K562 (cell line): ENCODE data around the gene WTIP. TPM values are rescaled to one million over a fixed set of nuclear protein-coding genes. Genes with fewer than 3 reads are reported as not detected.

Experiments used
- ASH1L ChIP-seq: fragments of 450-650 bp; IDR thresholded peaks from 2 replicates; pipeline ENCODE4 v1.6.1; 2018; ENCODE audit warnings: borderline replicate concordance, mild to moderate bottlenecking, low read depth; ENCODE audit not compliant: partially characterized antibody
- CREB1 ChIP-seq, 2 experiments: sonication (generic) in 1 of 2; formaldehyde crosslinking in 1 of 2; IDR thresholded peaks; 2 replicates each; pipeline versions ENCODE4 v1.6.1 to v1.8.0; 2012 to 2022; ENCODE audit warnings: inconsistent platforms in 1 of 2, mild to moderate bottlenecking in 1 of 2, missing genetic modification reagents in 1 of 2, moderate library complexity in 1 of 2
- IFI16 ChIP-seq: fragments of 250-450 bp; sonication (Bioruptor Pico); IDR thresholded peaks from 2 replicates; pipeline ENCODE4 v2.1.2; 2022; ENCODE audit warnings: mild to moderate bottlenecking, inconsistent platforms
- MAFG ChIP-seq: fragments of 450-650 bp; conservative IDR thresholded peaks from 2 replicates; pipeline ENCODE4 v1.6.1; 2016; ENCODE audit warnings: missing genetic modification characterization, missing compliant biosample characterization
- MYC ChIP-seq, 2 experiments: fragments of 250-450 bp in 1 of 2; sonication (Bioruptor Pico) in 1 of 2; IDR thresholded peaks; 2 replicates each; pipeline versions ENCODE4 v1.5.1 to v1.6.1; 2012 to 2021; ENCODE audit warnings: low read depth in 2 of 2, borderline replicate concordance in 1 of 2, improper control_type of control experiment in 1 of 2, low read length in 1 of 2, mild to moderate bottlenecking in 1 of 2, moderate library complexity in 1 of 2
- NUFIP1 ChIP-seq: fragments of 450-650 bp; IDR thresholded peaks from 2 replicates; pipeline ENCODE4 v1.6.1; 2018; ENCODE audit not compliant: partially characterized antibody
- POLR2AphosphoS2 ChIP-seq: IDR thresholded peaks from 2 replicates; pipeline ENCODE4 v1.6.1; 2012; ENCODE audit warnings: low read length, improper control_type of control experiment
- PURB ChIP-seq: sonication (generic); formaldehyde crosslinking; IDR thresholded peaks from 2 replicates; pipeline ENCODE4 v1.9.0; 2021; ENCODE audit warnings: low read depth, mild to moderate bottlenecking, missing genetic modification reagents
- TAF1 ChIP-seq: IDR thresholded peaks from 2 replicates; pipeline ENCODE4 v1.6.1; 2011; ENCODE audit warnings: mild to moderate bottlenecking, low read length, moderate library complexity; ENCODE audit not compliant: insufficient read depth, control insufficient read depth, severe bottlenecking; ENCODE audit errors: extremely low read depth
- TBP ChIP-seq: optimal IDR thresholded peaks from 2 replicates; pipeline ENCODE3; 2011; ENCODE audit warnings: low read depth, low read length, improper control_type of control experiment
- ZNF282 ChIP-seq: sonication (generic); formaldehyde crosslinking; IDR thresholded peaks from 2 replicates; pipeline ENCODE4 v1.8.1; 2023; ENCODE audit warnings: missing genetic modification reagents
- ZNF584 ChIP-seq: fragments of 200-800 bp; sonication (Bioruptor generic); IDR thresholded peaks from 2 replicates; pipeline ENCODE4 v1.6.1; 2016; ENCODE audit warnings: low read depth, mild to moderate bottlenecking, missing genetic modification characterization, missing compliant biosample characterization
- polyA plus RNA-seq, 8 experiments: library from polyadenylated mRNA; depleted of rRNA in 4 of 8; stranded (reverse) in 5 of 8; unstranded in 3 of 8; fragments of >200 nt; fragmentation: Nextera tagmentation in 2 of 8; fragmentation: Illumina TruSeq in 1 of 8; extraction: Ambion mirVana in 2 of 8; extraction: Trizol in 1 of 8; gene quantifications; 2 replicates each; pipeline versions ENCODE4 v1.2.1 to v1.2.3, GENCODE V29; 2011 to 2014; ENCODE audit warnings: inconsistent platforms in 1 of 8, missing spikeins in 1 of 8
- total RNA-seq, 7 experiments: library from RNA; depleted of rRNA in 6 of 7; stranded (reverse); fragments of >200 nt in 6 of 7; fragmentation: Illumina TruSeq in 2 of 7; extraction: Trizol in 2 of 7; gene quantifications; 2 replicates each; pipeline versions ENCODE4 v1.2.1 to v1.2.3, GENCODE V29; 2011 to 2021; ENCODE audit warnings: low replicate concordance in 1 of 7
- TF ChIP-seq, protein P1 (sequence below): fragments of 150-350 bp; IDR thresholded peaks from 2 replicates; pipeline ENCODE4 v1.6.1; 2014; ENCODE audit warnings: low read depth, mild to moderate bottlenecking, low read length, borderline replicate concordance
- TF ChIP-seq, protein P2 (sequence below): fragments of 250-450 bp; sonication (Bioruptor Pico); IDR thresholded peaks from 2 replicates; pipeline ENCODE4 v1.6.1; 2021; ENCODE audit warnings: mild to moderate bottlenecking
- TF ChIP-seq, protein P3 (sequence below): fragments of 450-650 bp; conservative IDR thresholded peaks from 2 replicates; pipeline ENCODE4 v1.6.1; 2016; ENCODE audit warnings: missing genetic modification characterization, low read depth, mild to moderate bottlenecking, missing compliant biosample characterization, moderate library complexity
- TF ChIP-seq, protein P4 (sequence below): fragments of 450-650 bp; formaldehyde crosslinking; IDR thresholded peaks from 2 replicates; pipeline ENCODE4 v1.4.0; 2020; ENCODE audit warnings: mild to moderate bottlenecking, mixed read lengths
- TF ChIP-seq, protein P5 (sequence below): fragments of 450-650 bp; formaldehyde crosslinking; IDR thresholded peaks from 2 replicates; pipeline ENCODE4 v1.4.0; 2020; ENCODE audit warnings: mild to moderate bottlenecking, moderate library complexity

Gene WTIP
- total and polyA plus RNA-seq, 9 of the 15 experiments (the other 6 are each of a cell fraction or from before 2014, with no cell fraction given) = under 0.01 to 0.54 (median 0.27) TPM; not detected in 1

DNA sequence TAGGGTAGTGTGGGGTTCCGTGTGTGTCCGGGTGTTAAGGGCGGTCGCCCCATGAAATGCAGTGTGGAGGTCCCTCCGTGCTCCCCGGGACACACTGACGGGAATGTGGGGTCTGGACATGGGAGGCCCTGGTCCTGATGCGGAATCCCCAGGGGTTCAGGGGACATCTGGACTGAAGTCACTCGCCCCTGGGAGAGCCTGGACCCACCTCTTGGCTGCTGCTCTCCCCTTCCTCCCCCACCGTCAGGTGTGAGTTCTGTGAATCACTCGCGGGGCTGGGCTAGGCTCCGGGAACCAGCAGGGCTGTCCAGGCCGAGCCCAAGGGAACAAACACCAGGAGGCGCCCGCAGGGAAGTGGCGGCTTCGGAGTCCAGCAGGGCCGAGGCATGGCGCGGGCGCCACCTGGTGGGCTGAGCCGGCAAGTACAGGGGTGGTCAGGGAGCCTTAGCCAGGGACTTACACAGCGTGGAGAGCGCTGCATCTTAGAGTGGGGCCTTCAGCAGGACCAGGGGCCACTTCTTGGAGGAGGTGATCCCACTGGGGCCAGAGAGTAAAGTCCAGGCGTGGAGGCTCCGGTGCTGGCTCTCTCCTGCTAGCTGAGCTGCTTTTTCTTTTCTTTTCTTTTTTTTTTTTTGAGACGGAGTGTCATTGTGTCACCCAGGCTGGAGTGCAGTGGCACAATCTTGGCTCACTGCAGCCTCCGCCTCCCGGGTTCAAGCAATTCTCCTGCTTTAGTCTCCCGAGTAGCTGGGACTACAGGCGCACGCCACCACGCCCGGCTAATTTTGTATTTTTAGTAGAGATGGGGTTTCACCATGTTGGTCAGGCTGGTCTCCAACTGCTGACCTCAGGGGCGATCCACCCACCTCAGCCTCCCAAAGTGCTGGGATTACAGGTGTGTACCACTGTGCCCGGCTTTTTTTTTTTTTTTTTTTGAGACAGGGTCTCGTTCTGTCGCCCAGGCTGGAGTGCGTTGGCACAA is 20.1 kb downstream of the WTIP start (continued):
- TF ChIP-seq, protein P1, sequence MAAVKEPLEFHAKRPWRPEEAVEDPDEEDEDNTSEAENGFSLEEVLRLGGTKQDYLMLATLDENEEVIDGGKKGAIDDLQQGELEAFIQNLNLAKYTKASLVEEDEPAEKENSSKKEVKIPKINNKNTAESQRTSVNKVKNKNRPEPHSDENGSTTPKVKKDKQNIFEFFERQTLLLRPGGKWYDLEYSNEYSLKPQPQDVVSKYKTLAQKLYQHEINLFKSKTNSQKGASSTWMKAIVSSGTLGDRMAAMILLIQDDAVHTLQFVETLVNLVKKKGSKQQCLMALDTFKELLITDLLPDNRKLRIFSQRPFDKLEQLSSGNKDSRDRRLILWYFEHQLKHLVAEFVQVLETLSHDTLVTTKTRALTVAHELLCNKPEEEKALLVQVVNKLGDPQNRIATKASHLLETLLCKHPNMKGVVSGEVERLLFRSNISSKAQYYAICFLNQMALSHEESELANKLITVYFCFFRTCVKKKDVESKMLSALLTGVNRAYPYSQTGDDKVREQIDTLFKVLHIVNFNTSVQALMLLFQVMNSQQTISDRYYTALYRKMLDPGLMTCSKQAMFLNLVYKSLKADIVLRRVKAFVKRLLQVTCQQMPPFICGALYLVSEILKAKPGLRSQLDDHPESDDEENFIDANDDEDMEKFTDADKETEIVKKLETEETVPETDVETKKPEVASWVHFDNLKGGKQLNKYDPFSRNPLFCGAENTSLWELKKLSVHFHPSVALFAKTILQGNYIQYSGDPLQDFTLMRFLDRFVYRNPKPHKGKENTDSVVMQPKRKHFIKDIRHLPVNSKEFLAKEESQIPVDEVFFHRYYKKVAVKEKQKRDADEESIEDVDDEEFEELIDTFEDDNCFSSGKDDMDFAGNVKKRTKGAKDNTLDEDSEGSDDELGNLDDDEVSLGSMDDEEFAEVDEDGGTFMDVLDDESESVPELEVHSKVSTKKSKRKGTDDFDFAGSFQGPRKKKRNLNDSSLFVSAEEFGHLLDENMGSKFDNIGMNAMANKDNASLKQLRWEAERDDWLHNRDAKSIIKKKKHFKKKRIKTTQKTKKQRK = no peak
- TF ChIP-seq MYC (IDR thresholded peaks at IDR 0.05; ENCODE audit: low read depth, low read length) = peak; percentile 49; the same call in 1 of the 2 replicates
- TF ChIP-seq MYC (CRISPR knock-in tag; IDR thresholded peaks at IDR 0.05; ENCODE audit: borderline replicate concordance, low read depth) = no peak
- TF ChIP-seq, protein P2, sequence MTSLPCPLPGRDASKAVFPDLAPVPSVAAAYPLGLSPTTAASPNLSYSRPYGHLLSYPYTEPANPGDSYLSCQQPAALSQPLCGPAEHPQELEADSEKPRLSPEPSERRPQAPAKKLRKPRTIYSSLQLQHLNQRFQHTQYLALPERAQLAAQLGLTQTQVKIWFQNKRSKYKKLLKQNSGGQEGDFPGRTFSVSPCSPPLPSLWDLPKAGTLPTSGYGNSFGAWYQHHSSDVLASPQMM (CRISPR knock-in tag) = no peak
- TF ChIP-seq, protein P3, sequence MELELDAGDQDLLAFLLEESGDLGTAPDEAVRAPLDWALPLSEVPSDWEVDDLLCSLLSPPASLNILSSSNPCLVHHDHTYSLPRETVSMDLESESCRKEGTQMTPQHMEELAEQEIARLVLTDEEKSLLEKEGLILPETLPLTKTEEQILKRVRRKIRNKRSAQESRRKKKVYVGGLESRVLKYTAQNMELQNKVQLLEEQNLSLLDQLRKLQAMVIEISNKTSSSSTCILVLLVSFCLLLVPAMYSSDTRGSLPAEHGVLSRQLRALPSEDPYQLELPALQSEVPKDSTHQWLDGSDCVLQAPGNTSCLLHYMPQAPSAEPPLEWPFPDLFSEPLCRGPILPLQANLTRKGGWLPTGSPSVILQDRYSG (tag) = no peak
- no peak for TF ChIP-seq TAF1
- TF ChIP-seq CREB1 (IDR thresholded peaks at IDR 0.05) = no peak
- no peak for TF ChIP-seq CREB1 (CRISPR knock-in tag; IDR thresholded peaks at IDR 0.05)
- no peak for TF ChIP-seq MAFG (tag)
- TF ChIP-seq IFI16 (CRISPR knock-in tag) = no peak
- no peak for TF ChIP-seq ZNF584 (CRISPR knock-in tag)
- TF ChIP-seq NUFIP1 = no peak
- TF ChIP-seq PURB (CRISPR knock-in tag) = no peak
- TF ChIP-seq POLR2AphosphoS2 = no peak
- TF ChIP-seq, protein P4, sequence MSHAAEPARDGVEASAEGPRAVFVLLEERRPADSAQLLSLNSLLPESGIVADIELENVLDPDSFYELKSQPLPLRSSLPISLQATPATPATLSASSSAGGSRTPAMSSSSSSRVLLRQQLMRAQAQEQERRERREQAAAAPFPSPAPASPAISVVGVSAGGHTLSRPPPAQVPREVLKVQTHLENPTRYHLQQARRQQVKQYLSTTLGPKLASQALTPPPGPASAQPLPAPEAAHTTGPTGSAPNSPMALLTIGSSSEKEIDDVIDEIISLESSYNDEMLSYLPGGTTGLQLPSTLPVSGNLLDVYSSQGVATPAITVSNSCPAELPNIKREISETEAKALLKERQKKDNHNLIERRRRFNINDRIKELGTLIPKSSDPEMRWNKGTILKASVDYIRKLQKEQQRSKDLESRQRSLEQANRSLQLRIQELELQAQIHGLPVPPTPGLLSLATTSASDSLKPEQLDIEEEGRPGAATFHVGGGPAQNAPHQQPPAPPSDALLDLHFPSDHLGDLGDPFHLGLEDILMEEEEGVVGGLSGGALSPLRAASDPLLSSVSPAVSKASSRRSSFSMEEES (CRISPR knock-in tag) = no peak
- TF ChIP-seq, protein P5, sequence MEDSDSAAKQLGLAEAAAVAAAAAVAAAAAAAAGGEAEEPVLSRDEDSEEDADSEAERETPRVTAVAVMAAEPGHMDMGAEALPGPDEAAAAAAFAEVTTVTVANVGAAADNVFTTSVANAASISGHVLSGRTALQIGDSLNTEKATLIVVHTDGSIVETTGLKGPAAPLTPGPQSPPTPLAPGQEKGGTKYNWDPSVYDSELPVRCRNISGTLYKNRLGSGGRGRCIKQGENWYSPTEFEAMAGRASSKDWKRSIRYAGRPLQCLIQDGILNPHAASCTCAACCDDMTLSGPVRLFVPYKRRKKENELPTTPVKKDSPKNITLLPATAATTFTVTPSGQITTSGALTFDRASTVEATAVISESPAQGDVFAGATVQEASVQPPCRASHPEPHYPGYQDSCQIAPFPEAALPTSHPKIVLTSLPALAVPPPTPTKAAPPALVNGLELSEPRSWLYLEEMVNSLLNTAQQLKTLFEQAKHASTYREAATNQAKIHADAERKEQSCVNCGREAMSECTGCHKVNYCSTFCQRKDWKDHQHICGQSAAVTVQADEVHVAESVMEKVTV = peak; percentile 80
- no peak for TF ChIP-seq ASH1L
- no peak for TF ChIP-seq TBP
- TF ChIP-seq ZNF282 = no peak
